WTC11 (cell line): ENCODE results near the gene PGLYRP2. TPM values are rescaled to one million over a fixed set of nuclear protein-coding genes. Genes with fewer than 3 reads are reported as not detected.

ENCODE experiments used
- AR ChIP-seq: fragments of 250-450 bp; sonication (Bioruptor Pico); IDR thresholded peaks from 2 replicates; pipeline ENCODE4 v1.9.0; 2021; ENCODE audit warnings: mild to moderate bottlenecking
- ATF2 ChIP-seq: sonication (generic); formaldehyde crosslinking; IDR thresholded peaks from 2 replicates; pipeline ENCODE4 v1.8.1; 2022; ENCODE audit warnings: low read depth, missing genetic modification reagents, borderline replicate concordance
- ATF6 ChIP-seq: sonication (generic); formaldehyde crosslinking; IDR thresholded peaks from 2 replicates; pipeline ENCODE4 v1.8.1; 2023; ENCODE audit warnings: mild to moderate bottlenecking, missing genetic modification reagents
- CDX4 ChIP-seq: fragments of 250-450 bp; sonication (Bioruptor Pico); IDR thresholded peaks from 2 replicates; pipeline ENCODE4 v1.9.0; 2021; ENCODE audit warnings: moderate library complexity, mild to moderate bottlenecking, inconsistent platforms, borderline replicate concordance
- FOXP4 ChIP-seq: sonication (generic); formaldehyde crosslinking; IDR thresholded peaks from 2 replicates; pipeline ENCODE4 v1.8.0; 2022; ENCODE audit warnings: mild to moderate bottlenecking, missing genetic modification reagents
- IRF2 ChIP-seq: sonication (generic); formaldehyde crosslinking; IDR thresholded peaks from 2 replicates; pipeline ENCODE4 v1.8.0; 2022; ENCODE audit warnings: low read depth, missing genetic modification reagents, borderline replicate concordance
- PREB ChIP-seq: sonication (generic); formaldehyde crosslinking; IDR thresholded peaks from 2 replicates; pipeline ENCODE4 v1.8.1; 2022; ENCODE audit warnings: mild to moderate bottlenecking, missing genetic modification reagents, moderate library complexity, borderline replicate concordance
- SOX15 ChIP-seq: fragments of 250-450 bp; sonication (Bioruptor Pico); IDR thresholded peaks from 2 replicates; pipeline ENCODE4 v1.9.0; 2021; ENCODE audit warnings: mild to moderate bottlenecking
- STAT6 ChIP-seq: sonication (generic); formaldehyde crosslinking; conservative IDR thresholded peaks from 2 replicates; pipeline ENCODE4 v1.8.1; 2023; ENCODE audit warnings: mild to moderate bottlenecking, low read depth, missing genetic modification reagents, moderate library complexity
- TEAD1 ChIP-seq: sonication (generic); formaldehyde crosslinking; IDR thresholded peaks from 2 replicates; pipeline ENCODE4 v1.8.0; 2022; ENCODE audit warnings: mild to moderate bottlenecking, missing genetic modification reagents
- TEAD4 ChIP-seq: sonication (generic); formaldehyde crosslinking; IDR thresholded peaks from 2 replicates; pipeline ENCODE4 v1.8.0; 2022; ENCODE audit warnings: mild to moderate bottlenecking, missing genetic modification reagents
- total RNA-seq: library from RNA; stranded (reverse); gene quantifications from 3 replicates; pipeline ENCODE4 v1.2.3, GENCODE V29; 2021

PGLYRP2 gene
- total RNA-seq, 1 experiment from 2014 or later: not detected

- TF ChIP-seq TEAD4 (CRISPR knock-in tag) (no peak), ATF6 (CRISPR knock-in tag) (no peak), SOX15 (CRISPR knock-in tag) (no peak), ATF2 (CRISPR knock-in tag) (no peak), TEAD1 (CRISPR knock-in tag) (peak; percentile 27; the same call in 1 of the 2 replicates), CDX4 (CRISPR knock-in tag) (no peak), FOXP4 (CRISPR knock-in tag) (no peak), AR (CRISPR knock-in tag) (no peak), PREB (CRISPR knock-in tag) (no peak), STAT6 (CRISPR knock-in tag) (no peak), IRF2 (no peak)
Observed at GRCh38 chr19:15432629-15433518, 46.4 kb downstream of the PGLYRP2 start (continued).
